H1 (cell line): ENCODE results near the gene TTBK1. TPM values are rescaled to one million over a fixed set of nuclear protein-coding genes. Genes with fewer than 3 reads are reported as not detected.
A peak's percentile ranks its signal among the peaks of the same experiment; 100 is the strongest.

Experiments
- GABPA ChIP-seq: IDR thresholded peaks from 2 replicates; pipeline ENCODE4 v1.6.1; 2011; ENCODE audit warnings: mild to moderate bottlenecking, low read length, moderate library complexity, borderline replicate concordance; ENCODE audit not compliant: insufficient read depth
- polyA plus RNA-seq, 7 experiments: library from polyadenylated mRNA; depleted of rRNA in 3 of 7; stranded (reverse) in 5 of 7; unstranded in 2 of 7; fragments of >200 nt in 5 of 7; fragments of 200-250 nt in 2 of 7; gene quantifications; 1 replicate in 5 of 7; 2 replicates in 1 of 7; 4 replicates in 1 of 7; pipeline versions ENCODE4 v1.2.1 to v1.2.3, GENCODE V29; 2011 to 2013; ENCODE audit warnings: missing spikeins in 2 of 7, mixed read lengths in 2 of 7
- total RNA-seq: library from RNA; stranded (reverse); fragmentation: NEBNext Ultra II Directional; extraction: Animal tissue kit (Norgen Biotek cat#: 25700); gene quantifications from 2 replicates; pipeline ENCODE4 v1.2.1, GENCODE V29; 2021
- TF ChIP-seq, protein P1 (sequence below): IDR thresholded peaks from 2 replicates; pipeline ENCODE4 v1.6.1; 2012; ENCODE audit warnings: inconsistent platforms

TTBK1 gene
- total and polyA plus RNA-seq, 2 of the 8 experiments (the other 6 are each of a cell fraction or from before 2014, with no cell fraction given): 0.53 to 1.6 TPM

DNA sequence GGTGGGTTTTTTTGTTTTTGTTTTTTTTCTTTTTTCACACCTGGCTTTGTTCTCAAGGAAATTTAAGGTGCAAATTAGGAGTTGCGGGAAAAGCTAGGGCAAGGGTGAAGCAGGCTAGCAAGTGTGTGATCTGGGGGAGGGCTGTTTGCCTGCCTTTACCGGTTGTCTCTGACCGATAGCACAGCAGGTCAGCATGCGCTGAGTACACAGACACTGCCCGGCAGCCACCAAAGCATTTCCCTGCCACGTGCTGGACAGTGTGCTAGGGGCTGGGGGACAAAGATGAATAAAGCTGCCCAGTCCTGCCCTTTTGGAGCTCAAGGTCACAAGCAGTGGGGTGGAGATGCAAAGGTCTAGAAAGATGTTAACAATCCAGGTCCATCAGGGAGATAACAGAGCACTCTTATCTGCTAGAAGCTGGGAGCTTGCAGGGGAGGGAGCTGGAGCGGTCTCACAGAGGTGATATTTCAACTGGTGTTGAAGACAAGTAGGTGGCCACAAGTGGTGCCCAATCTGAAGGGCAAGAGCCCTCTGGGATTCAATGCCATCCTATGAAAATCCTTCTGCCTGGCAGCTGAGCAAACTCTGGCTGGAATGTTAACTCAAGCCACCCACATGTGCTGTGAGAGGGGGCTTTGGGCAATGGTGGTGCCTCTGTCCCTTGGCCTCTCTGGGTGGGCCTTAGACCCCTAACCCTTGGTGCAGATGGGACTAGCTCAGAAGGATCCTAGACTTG is 24.5 kb downstream of the TTBK1 start (continued):
- TF ChIP-seq, protein P1, sequence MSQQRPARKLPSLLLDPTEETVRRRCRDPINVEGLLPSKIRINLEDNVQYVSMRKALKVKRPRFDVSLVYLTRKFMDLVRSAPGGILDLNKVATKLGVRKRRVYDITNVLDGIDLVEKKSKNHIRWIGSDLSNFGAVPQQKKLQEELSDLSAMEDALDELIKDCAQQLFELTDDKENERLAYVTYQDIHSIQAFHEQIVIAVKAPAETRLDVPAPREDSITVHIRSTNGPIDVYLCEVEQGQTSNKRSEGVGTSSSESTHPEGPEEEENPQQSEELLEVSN: peak; percentile 69
- TF ChIP-seq GABPA: no peak
- TF ChIP-seq, all 59 proteins: peak for 3
